H1 (cell line): ENCODE measurements around the gene TTL. TPM values are rescaled to one million over a fixed set of nuclear protein-coding genes. Genes with fewer than 3 reads are reported as not detected.

Experiments used
- ASH2L ChIP-seq: fragments of 200-600, 300-600 bp; sonication (generic); IDR thresholded peaks from one replicate; pipeline ENCODE4 v1.7.1; 2017; ENCODE audit warnings: low read length
- ATF2 ChIP-seq: IDR thresholded peaks from 2 replicates; pipeline ENCODE4 v1.6.1; 2012; ENCODE audit warnings: low read length, inconsistent platforms
- CBX8 ChIP-seq: fragments of 300-800, 300-1000 bp; sonication (generic); IDR thresholded peaks from 2 replicates; pipeline ENCODE4 v1.7.1; 2016; ENCODE audit warnings: low read depth, low read length, borderline replicate concordance
- CEBPB ChIP-seq: IDR thresholded peaks from 2 replicates; pipeline ENCODE4 v1.6.1; 2012; ENCODE audit warnings: low read depth, low read length
- CHD1 ChIP-seq: IDR thresholded peaks from 2 replicates; pipeline ENCODE4 v1.6.1; 2012; ENCODE audit warnings: low read depth, low read length, improper control_type of control experiment
- CTBP2 ChIP-seq: IDR thresholded peaks from 2 replicates; pipeline ENCODE4 v1.7.0; 2011; ENCODE audit warnings: borderline replicate concordance, mild to moderate bottlenecking, moderate library complexity, mixed read lengths, low read length; ENCODE audit not compliant: insufficient read depth, insufficient read length
- EP300 ChIP-seq, 2 experiments: IDR thresholded peaks; 1 replicate in 1 of 2; 2 replicates in 1 of 2; pipeline ENCODE4 v1.6.1; 2011 to 2012; ENCODE audit warnings: low read depth in 2 of 2, low read length in 2 of 2, mild to moderate bottlenecking in 2 of 2, borderline replicate concordance in 1 of 2, inconsistent platforms in 1 of 2, moderate library complexity in 1 of 2
- GABPA ChIP-seq: IDR thresholded peaks from 2 replicates; pipeline ENCODE4 v1.6.1; 2011; ENCODE audit warnings: mild to moderate bottlenecking, low read length, moderate library complexity, borderline replicate concordance; ENCODE audit not compliant: insufficient read depth
- HDAC2 ChIP-seq, 2 experiments: fragments of 300-600 bp in 1 of 2; sonication (generic) in 1 of 2; IDR thresholded peaks; 2 replicates each; pipeline ENCODE4 v1.6.1; 2011 to 2012; ENCODE audit warnings: low read depth in 2 of 2, low read length in 2 of 2, mild to moderate bottlenecking in 2 of 2, moderate library complexity in 2 of 2, borderline replicate concordance in 1 of 2, inconsistent platforms in 1 of 2
- KDM4A ChIP-seq: IDR thresholded peaks from one replicate; pipeline ENCODE4 v1.7.1; 2012; ENCODE audit warnings: low read depth, mild to moderate bottlenecking, moderate library complexity, low read length, inconsistent platforms; ENCODE audit not compliant: severe bottlenecking
- NANOG ChIP-seq: IDR thresholded peaks from 2 replicates; pipeline ENCODE4 v1.6.1; 2011; ENCODE audit warnings: low read length, low read depth, mild to moderate bottlenecking, inconsistent platforms; ENCODE audit not compliant: insufficient read depth, poor library complexity, severe bottlenecking
- NRF1 ChIP-seq: IDR thresholded peaks from 2 replicates; pipeline ENCODE4 v1.6.1; 2011; ENCODE audit warnings: mild to moderate bottlenecking, low read depth, low read length, improper control_type of control experiment
- SIN3A ChIP-seq, 2 experiments: IDR thresholded peaks in 1 of 2; conservative IDR thresholded peaks in 1 of 2; 2 replicates each; pipeline ENCODE4 v1.6.1; 2011 to 2012; ENCODE audit warnings: low read length in 2 of 2, improper control_type of control experiment in 1 of 2, low read depth in 1 of 2, mild to moderate bottlenecking in 1 of 2
- SP1 ChIP-seq: IDR thresholded peaks from 2 replicates; pipeline ENCODE4 v1.6.1; 2011; ENCODE audit warnings: low read depth, low read length
- TBP ChIP-seq: IDR thresholded peaks from 2 replicates; pipeline ENCODE4 v1.6.1; 2011; ENCODE audit warnings: low read depth, low read length, improper control_type of control experiment
- TCF12 ChIP-seq: IDR thresholded peaks from 2 replicates; pipeline ENCODE4 v1.6.1; 2011; ENCODE audit warnings: low read depth, mild to moderate bottlenecking, low read length
- YY1 ChIP-seq: IDR thresholded peaks from 2 replicates; pipeline ENCODE4 v1.6.1; 2011; ENCODE audit warnings: low read depth, mild to moderate bottlenecking, low read length
- polyA plus RNA-seq, 7 experiments: library from polyadenylated mRNA; depleted of rRNA in 3 of 7; stranded (reverse) in 5 of 7; unstranded in 2 of 7; fragments of >200 nt in 5 of 7; fragments of 200-250 nt in 2 of 7; gene quantifications; 1 replicate in 5 of 7; 2 replicates in 1 of 7; 4 replicates in 1 of 7; pipeline versions ENCODE4 v1.2.1 to v1.2.3, GENCODE V29; 2011 to 2013; ENCODE audit warnings: missing spikeins in 2 of 7, mixed read lengths in 2 of 7
- total RNA-seq: library from RNA; stranded (reverse); fragmentation: NEBNext Ultra II Directional; extraction: Animal tissue kit (Norgen Biotek cat#: 25700); gene quantifications from 2 replicates; pipeline ENCODE4 v1.2.1, GENCODE V29; 2021

Gene TTL
- total and polyA plus RNA-seq, 2 of the 8 experiments (the other 6 are each of a cell fraction or from before 2014, with no cell fraction given) = 17.5 to 57.1 TPM

DNA sequence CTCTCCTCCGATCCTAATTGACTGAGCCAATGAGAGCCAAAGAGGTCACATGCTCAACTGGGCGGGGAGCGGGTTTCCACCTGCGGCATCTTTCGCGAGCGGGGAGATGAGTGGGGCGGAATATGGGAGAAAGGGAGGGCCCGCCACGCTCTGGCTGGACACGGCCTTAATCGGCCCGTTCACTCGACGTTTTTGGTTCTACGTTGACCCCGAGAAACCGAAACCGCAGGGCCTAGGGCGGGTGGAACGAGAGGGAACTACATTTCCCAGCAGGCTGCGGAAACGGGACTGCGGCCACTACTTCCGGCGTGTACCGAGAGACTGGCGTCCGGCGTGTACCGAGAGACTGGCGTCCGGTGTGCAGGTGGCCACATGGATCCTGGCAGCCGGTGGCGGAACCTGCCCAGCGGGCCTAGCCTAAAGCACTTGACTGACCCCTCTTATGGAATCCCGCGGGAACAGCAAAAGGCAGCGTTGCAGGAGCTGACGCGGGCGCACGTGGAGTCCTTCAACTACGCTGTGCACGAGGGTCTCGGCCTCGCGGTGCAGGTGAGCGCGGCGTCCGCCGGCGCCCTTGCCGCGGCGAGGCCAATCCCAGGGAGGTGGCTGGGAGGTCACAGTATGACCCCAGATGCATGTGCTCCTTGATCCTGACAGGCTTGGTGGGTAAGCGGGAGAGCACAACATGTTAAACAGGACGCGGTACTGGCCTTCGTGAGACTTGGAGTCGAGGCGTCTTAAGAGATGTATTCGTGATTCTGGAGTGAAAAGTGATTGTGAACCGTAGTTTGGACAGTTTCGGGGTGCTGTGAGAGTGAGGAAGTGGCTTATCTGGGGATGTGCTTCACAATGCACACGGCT lies 60.4 kb downstream of the TTL start, which contains the start of gene POLR1B (continued):
- TF ChIP-seq CEBPB (no peak), SIN3A (conservative IDR thresholded peaks at IDR 0.05 in 1 of 2, IDR thresholded peaks at IDR 0.05 in 1 of 2; ENCODE audit: low read depth in 1 of 2, low read length in 2 of 2) (peak; percentile 97), GABPA (peak; percentile 96), ATF2 (no peak), TBP (peak; percentile 59), SP1 (no peak), TCF12 (peak; percentile 51; the same call in 1 of the 2 replicates), CTBP2 (no peak), HDAC2 (IDR thresholded peaks at IDR 0.05; ENCODE audit: borderline replicate concordance in 1 of 2, low read depth in 2 of 2, low read length in 2 of 2) (peak in 1 of 2 experiments; percentile 96; a peak in 2 of 4 replicates), EP300 (IDR thresholded peaks at IDR 0.05; ENCODE audit: borderline replicate concordance in 1 of 2, low read depth in 2 of 2, low read length in 2 of 2) (no peak; a peak in 1 of 3 replicates), NANOG (peak; percentile 38), CBX8 (no peak), KDM4A (peak; percentile 99), YY1 (no peak; the same call in 1 of the 2 replicates), NRF1 (no peak), CHD1 (no peak), ASH2L (peak; percentile 100)
